Fibroblast of lung (primary cell): Measurements from ENCODE around the gene TTF2.

Source experiments
- CTCF ChIP-seq, 2 donors: IDR thresholded peaks in 1 of 2; conservative IDR thresholded peaks in 1 of 2; 1 replicate in 1 of 2; 2 replicates in 1 of 2; pipeline ENCODE4 v1.5.1; 2011 to 2012; ENCODE audit warnings: low read length in 2 of 2, control low read depth in 1 of 2, inconsistent platforms in 1 of 2, low read depth in 1 of 2, mild to moderate bottlenecking in 1 of 2
- EZH2 ChIP-seq: IDR thresholded peaks from 2 replicates; pipeline ENCODE4 v1.5.1; 2012; ENCODE audit warnings: low read length, control low read depth, mild to moderate bottlenecking; ENCODE audit errors: missing control alignments

GRCh38 chr1:117136749-117137148 is 76.6 kb downstream of the TTF2 start:
- TF ChIP-seq CTCF (conservative IDR thresholded peaks at IDR 0.05 in 1 of 2, IDR thresholded peaks at IDR 0.05 in 1 of 2; ENCODE audit: low read depth in 1 of 2, low read length in 2 of 2) (no peak), EZH2 (no peak)
